ENCODE results near the gene YARS2. TPM values are rescaled to one million over a fixed set of nuclear protein-coding genes. Genes with fewer than 3 reads are reported as not detected.

The YARS2 gene
- polyA plus RNA-seq, 1 donor: 22.9 TPM

DNA sequence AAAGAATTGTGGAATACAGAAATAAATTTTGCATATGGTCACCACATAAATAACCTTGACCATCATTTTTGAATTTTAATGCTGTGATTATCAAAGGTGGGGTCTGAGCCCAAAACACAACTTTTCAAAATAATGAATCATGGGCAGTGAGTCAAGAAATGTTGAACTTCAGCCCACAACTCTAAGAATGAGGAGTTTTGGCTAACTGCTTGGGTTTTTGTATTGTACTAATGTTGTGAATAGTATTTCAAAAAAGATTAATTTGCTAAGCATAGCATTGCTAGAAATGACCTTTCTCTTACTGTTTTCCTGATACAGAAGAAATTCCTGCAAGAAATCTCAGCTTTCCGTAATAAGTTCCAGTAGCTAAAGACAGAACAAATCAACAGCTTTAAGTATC lies 24.4 kb upstream of the YARS2 start:
- H3K9me3 ChIP-seq (ENCODE audit: control insufficient read depth, low read depth, low read length): no peaks in the 10 kb centered on the region
- DNase-seq: no peak
- H3K4me1 ChIP-seq (ENCODE audit: control insufficient read depth, insufficient read depth, low read length): peaks cover 9% of the 10 kb centered on the region
- no CpG with 5 or more reads among the region's 1 CpG for WGBS (ENCODE audit: insufficient coverage, low lambda C conversion rate)
- H3K36me3 ChIP-seq (ENCODE audit: control insufficient read depth, insufficient read depth, low read length): no peaks in the 10 kb centered on the region
- H3K27ac ChIP-seq (ENCODE audit: low read length): no peak overlapping the region
- H3K27me3 ChIP-seq (ENCODE audit: control insufficient read depth, insufficient read depth, low read length): no peaks in the 10 kb centered on the region
- H3K4me3 ChIP-seq (ENCODE audit: low read length): no peak overlapping the region

DNA sequence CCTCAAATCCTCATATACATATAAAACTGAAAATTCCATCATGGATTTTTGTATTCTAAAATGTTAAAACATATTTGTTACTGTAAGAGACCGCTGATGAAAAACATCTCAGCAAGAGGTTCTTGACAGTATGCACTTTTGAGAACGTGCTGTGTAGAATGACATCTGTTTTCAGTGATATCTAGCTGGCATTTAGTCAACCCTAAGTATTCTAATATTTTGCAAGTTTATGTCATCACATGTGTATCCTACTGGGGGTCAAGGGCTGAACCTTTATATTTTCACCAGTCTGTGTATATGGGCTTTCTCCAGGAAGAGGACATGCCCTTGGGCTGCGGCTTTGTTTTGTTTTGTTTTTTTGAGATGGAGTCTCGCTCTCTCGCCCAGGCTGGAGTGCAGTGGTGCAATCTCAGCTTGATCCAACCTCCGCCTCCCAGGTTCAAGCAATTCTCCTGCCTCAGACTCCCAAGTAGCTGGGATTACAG lies 22.0 kb upstream of the YARS2 start:
- Histone ChIP-seq H3K27me3 (ENCODE audit: control insufficient read depth, insufficient read depth, low read length) (no peaks in the 10 kb centered on the region), H3K27ac (ENCODE audit: low read length) (no peak overlapping the region), H3K36me3 (ENCODE audit: control insufficient read depth, insufficient read depth, low read length) (no peaks in the 10 kb centered on the region), H3K4me3 (ENCODE audit: low read length) (no peak overlapping the region), H3K4me1 (ENCODE audit: control insufficient read depth, insufficient read depth, low read length) (peaks cover 18% of the 10 kb centered on the region), H3K9me3 (ENCODE audit: control insufficient read depth, low read depth, low read length) (no peaks in the 10 kb centered on the region)
- DNase-seq: no peak
- 80% methylated on average over 2 of the region's 6 CpGs for WGBS (ENCODE audit: insufficient coverage, low lambda C conversion rate)

DNA sequence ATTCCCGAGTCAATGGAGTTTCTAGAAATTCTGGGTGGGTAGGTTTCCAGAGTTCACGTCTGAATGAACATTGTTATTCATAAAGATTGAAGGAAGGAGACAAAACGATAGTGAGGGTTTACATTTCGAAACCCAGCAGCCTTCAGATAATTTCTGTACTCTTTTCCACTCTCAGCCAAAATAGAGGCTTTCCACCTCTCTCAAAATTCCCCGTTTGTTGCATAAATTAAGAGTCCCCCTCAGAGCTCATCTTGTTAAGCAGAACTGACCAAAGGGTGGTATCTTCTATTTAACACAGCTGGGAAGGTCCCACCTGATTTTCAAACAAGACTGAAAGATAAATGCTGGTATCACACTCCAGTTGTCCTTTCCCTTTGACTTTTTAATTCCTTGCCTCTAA lies 21.5 kb upstream of the YARS2 start:
- no peak overlapping the region for H3K4me3 ChIP-seq (ENCODE audit: low read length)
- no peak for DNase-seq
- H3K36me3 ChIP-seq (ENCODE audit: control insufficient read depth, insufficient read depth, low read length): no peaks in the 10 kb centered on the region
- peaks cover 20% of the 10 kb centered on the region for H3K4me1 ChIP-seq (ENCODE audit: control insufficient read depth, insufficient read depth, low read length)
- 82% methylated on average over 2 of the region's 5 CpGs for WGBS (ENCODE audit: insufficient coverage, low lambda C conversion rate)
- H3K9me3 ChIP-seq (ENCODE audit: control insufficient read depth, low read depth, low read length): no peaks in the 10 kb centered on the region
- no peak overlapping the region for H3K27ac ChIP-seq (ENCODE audit: low read length)
- H3K27me3 ChIP-seq (ENCODE audit: control insufficient read depth, insufficient read depth, low read length): no peaks in the 10 kb centered on the region

DNA sequence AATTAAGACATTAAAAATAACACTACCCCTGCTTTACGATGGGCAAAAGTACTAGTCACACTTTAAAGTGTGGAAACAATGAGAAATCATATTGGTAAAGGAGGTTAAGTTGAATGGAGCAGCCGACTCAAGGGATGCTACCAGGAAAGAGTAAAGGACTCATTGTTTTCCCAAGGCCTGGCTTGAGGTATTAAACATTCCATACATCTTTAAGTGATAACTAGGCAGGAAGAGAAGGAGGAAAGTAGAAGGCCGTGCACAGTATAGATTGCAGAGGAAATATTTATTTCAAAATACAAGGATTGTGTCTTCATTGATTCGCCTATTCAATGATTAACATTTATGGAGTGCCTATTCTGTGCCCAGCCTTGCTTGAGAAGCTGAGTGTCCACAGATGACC lies 20.6 kb upstream of the YARS2 start:
- H3K9me3 ChIP-seq (ENCODE audit: control insufficient read depth, low read depth, low read length): no peaks in the 10 kb centered on the region

DNA sequence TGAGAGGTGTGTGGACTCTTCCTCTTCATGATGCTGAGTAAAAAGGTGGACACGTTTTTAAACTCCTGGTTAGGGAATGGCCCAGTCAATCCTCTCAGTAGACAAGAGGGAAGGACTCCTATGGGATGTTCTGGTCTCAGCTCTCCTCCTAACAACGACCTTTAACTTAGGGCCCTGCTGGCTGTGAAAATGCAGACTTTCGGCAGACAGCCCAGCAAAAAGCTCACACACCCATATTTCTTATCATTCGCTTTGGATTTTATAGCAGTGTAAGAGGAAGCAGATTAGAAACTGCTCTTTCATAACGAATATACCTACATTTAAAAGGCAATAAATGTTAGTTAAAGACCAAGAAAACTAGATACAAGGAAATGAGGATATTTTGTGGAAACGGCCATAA lies 18.0 kb upstream of the YARS2 start:
- DNase-seq: peak; percentile 45 to 75
- WGBS (ENCODE audit: insufficient coverage, low lambda C conversion rate): 29% methylated on average over 1 of the region's 6 CpGs
- Histone ChIP-seq H3K4me1 (ENCODE audit: control insufficient read depth, insufficient read depth, low read length) (peaks cover 20% of the 10 kb centered on the region), H3K4me3 (ENCODE audit: low read length) (no peak overlapping the region), H3K36me3 (ENCODE audit: control insufficient read depth, insufficient read depth, low read length) (no peaks in the 10 kb centered on the region), H3K9me3 (ENCODE audit: control insufficient read depth, low read depth, low read length) (no peaks in the 10 kb centered on the region), H3K27ac (ENCODE audit: low read length) (peak overlapping the region; percentile 41), H3K27me3 (ENCODE audit: control insufficient read depth, insufficient read depth, low read length) (no peaks in the 10 kb centered on the region)

More for the DNA sequence above, 20.6 kb upstream of the YARS2 start:
- H3K4me3 ChIP-seq (ENCODE audit: low read length): no peak overlapping the region
- no peak overlapping the region for H3K27ac ChIP-seq (ENCODE audit: low read length)
- WGBS (ENCODE audit: insufficient coverage, low lambda C conversion rate): 82% methylated on average over 3 of the region's 4 CpGs
- no peaks in the 10 kb centered on the region for H3K36me3 ChIP-seq (ENCODE audit: control insufficient read depth, insufficient read depth, low read length)
- peaks cover 20% of the 10 kb centered on the region for H3K4me1 ChIP-seq (ENCODE audit: control insufficient read depth, insufficient read depth, low read length)
- no peaks in the 10 kb centered on the region for H3K27me3 ChIP-seq (ENCODE audit: control insufficient read depth, insufficient read depth, low read length)
- no peak for DNase-seq

DNA sequence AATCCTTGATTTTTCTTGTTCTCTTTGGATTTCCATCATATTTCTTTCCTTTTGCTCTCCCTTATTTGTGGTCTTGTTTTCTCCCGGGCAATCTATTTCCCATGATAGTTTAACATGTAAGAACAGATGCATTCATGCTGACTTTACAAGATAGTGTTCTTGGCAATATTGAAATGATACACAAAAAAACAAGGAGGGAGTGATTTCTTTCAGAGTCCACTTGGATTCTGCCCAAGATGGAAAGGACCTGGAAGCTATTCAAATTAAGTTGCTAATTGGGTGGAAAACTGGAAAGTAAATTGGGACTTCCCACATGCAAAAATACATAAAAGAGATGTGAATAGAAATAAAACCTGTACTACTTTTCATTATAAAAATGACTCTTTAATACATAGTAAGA lies 14.4 kb upstream of the YARS2 start:
- Histone ChIP-seq H3K4me3 (ENCODE audit: low read length) (no peak overlapping the region), H3K9me3 (ENCODE audit: control insufficient read depth, low read depth, low read length) (no peaks in the 10 kb centered on the region), H3K4me1 (ENCODE audit: control insufficient read depth, insufficient read depth, low read length) (peaks cover 11% of the 10 kb centered on the region), H3K27ac (ENCODE audit: low read length) (no peak overlapping the region), H3K36me3 (ENCODE audit: control insufficient read depth, insufficient read depth, low read length) (no peaks in the 10 kb centered on the region), H3K27me3 (ENCODE audit: control insufficient read depth, insufficient read depth, low read length) (no peaks in the 10 kb centered on the region)
- WGBS (ENCODE audit: insufficient coverage, low lambda C conversion rate): 100% methylated on average over 1 of the region's 1 CpG
- no peak for DNase-seq

DNA sequence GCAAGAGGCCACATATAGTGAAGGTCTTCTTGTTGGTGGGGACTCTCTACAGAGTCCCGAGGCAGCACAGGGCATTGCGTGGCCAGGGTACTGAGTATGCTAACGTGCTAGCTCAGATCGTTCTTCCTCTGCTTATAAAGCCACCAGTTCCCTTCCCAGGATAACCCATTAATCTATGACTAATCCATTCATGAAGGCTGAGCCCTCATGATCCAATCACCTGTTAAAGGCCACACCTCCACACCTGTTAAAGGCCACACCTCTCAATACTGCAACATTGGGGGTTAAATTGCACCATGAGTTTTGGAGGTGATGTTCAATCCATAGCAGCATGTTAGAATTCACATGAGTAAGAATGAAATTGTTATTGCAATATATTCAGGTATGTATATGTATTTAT lies 12.8 kb upstream of the YARS2 start:
- Histone ChIP-seq H3K36me3 (ENCODE audit: control insufficient read depth, insufficient read depth, low read length) (no peaks in the 10 kb centered on the region), H3K4me3 (ENCODE audit: low read length) (no peak overlapping the region), H3K27me3 (ENCODE audit: control insufficient read depth, insufficient read depth, low read length) (no peaks in the 10 kb centered on the region), H3K27ac (ENCODE audit: low read length) (no peak overlapping the region), H3K4me1 (ENCODE audit: control insufficient read depth, insufficient read depth, low read length) (peaks cover 9% of the 10 kb centered on the region), H3K9me3 (ENCODE audit: control insufficient read depth, low read depth, low read length) (no peaks in the 10 kb centered on the region)
- no peak for DNase-seq
- no CpG with 5 or more reads among the region's 4 CpGs for WGBS (ENCODE audit: insufficient coverage, low lambda C conversion rate)

DNA sequence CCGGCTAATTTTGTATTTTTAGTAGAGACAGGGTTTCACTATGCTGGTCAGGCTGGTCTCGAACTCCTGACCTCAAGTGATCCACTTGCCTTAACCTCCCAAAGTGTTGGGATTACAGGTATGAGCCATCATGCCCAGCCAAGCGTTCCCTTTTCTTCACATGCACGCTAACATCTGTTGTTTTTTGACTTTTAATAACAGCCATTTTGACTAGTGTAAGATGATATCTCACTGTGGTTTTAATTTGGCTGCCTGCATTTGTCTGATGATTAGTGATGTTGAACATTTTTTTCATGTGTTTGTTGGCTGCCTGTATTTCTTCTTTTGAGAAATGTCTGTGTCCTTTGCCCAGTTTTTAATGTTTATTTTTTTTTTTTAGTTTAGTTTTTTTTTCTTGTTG lies 10.2 kb upstream of the YARS2 start:
- Histone ChIP-seq H3K27ac (ENCODE audit: low read length) (no peak overlapping the region), H3K9me3 (ENCODE audit: control insufficient read depth, low read depth, low read length) (no peaks in the 10 kb centered on the region), H3K4me3 (ENCODE audit: low read length) (no peak overlapping the region), H3K27me3 (ENCODE audit: control insufficient read depth, insufficient read depth, low read length) (no peaks in the 10 kb centered on the region), H3K4me1 (ENCODE audit: control insufficient read depth, insufficient read depth, low read length) (no peaks in the 10 kb centered on the region), H3K36me3 (ENCODE audit: control insufficient read depth, insufficient read depth, low read length) (no peaks in the 10 kb centered on the region)
- no CpG with 5 or more reads among the region's 4 CpGs for WGBS (ENCODE audit: insufficient coverage, low lambda C conversion rate)
- no peak for DNase-seq

DNA sequence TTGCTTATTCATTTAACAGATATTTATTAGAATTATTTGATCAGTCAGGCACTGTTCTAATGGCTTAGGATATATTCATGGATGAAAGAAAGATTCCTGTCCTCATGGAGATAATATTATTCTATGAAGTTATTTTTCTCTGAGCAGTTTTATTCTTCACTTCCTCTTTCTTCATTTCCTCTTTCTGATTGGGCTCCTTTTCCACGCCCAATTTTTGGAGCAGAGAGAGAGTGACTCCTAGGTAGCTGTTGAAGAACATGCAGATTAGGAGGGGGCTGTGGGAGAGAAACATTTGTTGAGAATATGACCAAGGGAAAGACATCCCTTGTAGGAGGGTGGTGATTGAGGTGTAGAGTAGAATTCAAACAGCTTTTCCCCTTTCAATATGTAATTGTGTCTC lies 6.0 kb upstream of the YARS2 start:
- H3K4me3 ChIP-seq (ENCODE audit: low read length): no peak overlapping the region
- H3K36me3 ChIP-seq (ENCODE audit: control insufficient read depth, insufficient read depth, low read length): no peaks in the 10 kb centered on the region
- WGBS (ENCODE audit: insufficient coverage, low lambda C conversion rate): no CpG with 5 or more reads among the region's 1 CpG
- DNase-seq: no peak
- H3K4me1 ChIP-seq (ENCODE audit: control insufficient read depth, insufficient read depth, low read length): peaks cover 4% of the 10 kb centered on the region
- no peaks in the 10 kb centered on the region for H3K9me3 ChIP-seq (ENCODE audit: control insufficient read depth, low read depth, low read length)
- no peak overlapping the region for H3K27ac ChIP-seq (ENCODE audit: low read length)
- no peaks in the 10 kb centered on the region for H3K27me3 ChIP-seq (ENCODE audit: control insufficient read depth, insufficient read depth, low read length)

DNA sequence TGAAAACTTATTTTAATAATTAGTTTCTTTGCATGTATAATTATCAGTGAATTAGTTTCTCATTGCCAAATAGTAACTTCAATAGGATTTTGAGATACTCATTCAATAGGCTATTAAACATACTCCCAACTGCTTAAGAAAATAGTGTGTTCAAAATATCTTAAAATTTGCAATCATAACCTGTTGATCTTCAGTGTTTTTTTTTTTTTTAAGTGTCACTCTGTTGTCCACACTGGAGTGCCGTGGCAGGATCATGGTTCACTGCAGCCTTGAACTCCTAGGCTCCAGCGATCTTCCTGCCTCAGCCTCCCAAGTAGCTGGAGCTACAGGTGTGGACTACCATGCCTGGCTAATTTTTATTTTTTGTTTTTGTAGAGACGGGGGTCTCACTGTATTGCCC lies 1.5 kb upstream of the YARS2 start:
- WGBS (ENCODE audit: insufficient coverage, low lambda C conversion rate): 88% methylated on average over 1 of the region's 3 CpGs
- DNase-seq: no peak
- Histone ChIP-seq H3K4me1 (ENCODE audit: control insufficient read depth, insufficient read depth, low read length) (peaks cover 11% of the 10 kb centered on the region), H3K9me3 (ENCODE audit: control insufficient read depth, low read depth, low read length) (no peaks in the 10 kb centered on the region), H3K27me3 (ENCODE audit: control insufficient read depth, insufficient read depth, low read length) (no peaks in the 10 kb centered on the region), H3K36me3 (ENCODE audit: control insufficient read depth, insufficient read depth, low read length) (peaks cover 7% of the 10 kb centered on the region), H3K4me3 (ENCODE audit: low read length) (no peak overlapping the region), H3K27ac (ENCODE audit: low read length) (peak overlapping the region; percentile 97)

DNA sequence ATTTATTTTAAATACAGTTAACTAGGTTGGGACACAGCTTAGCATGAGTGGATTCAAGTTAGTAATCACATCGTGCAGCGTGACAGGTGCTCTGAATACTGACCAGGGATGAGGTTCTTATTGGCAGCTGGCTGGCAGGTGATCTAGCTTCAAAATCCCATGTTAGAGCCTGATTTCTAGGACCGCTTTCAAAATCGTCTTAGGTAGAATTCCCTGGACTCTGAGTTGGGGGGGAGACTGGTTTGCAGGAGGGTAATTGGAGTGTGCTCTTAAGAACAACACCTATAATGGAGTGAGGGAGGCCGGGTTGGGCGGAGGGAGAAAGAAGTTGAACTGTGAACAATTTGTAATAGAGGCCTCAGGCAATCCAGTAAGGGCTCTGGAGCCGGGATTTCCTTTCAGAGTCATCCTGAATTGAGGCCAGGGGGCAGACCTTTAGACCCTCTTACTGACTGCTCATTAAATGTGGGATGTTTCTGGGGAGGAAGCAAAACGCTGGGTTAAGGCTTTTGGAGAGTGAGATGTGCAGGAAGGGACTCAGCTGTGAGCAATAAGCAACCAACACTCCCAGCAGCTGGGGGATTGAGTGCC lies 874 bp upstream of the YARS2 start:
- WGBS (ENCODE audit: insufficient coverage, low lambda C conversion rate): no CpG with 5 or more reads among the region's 8 CpGs
- no peak overlapping the region for H3K4me3 ChIP-seq (ENCODE audit: low read length)
- DNase-seq: peak in 1 of 2 donors; percentile 46
- peaks cover 11% of the 10 kb centered on the region for H3K4me1 ChIP-seq (ENCODE audit: control insufficient read depth, insufficient read depth, low read length)
- H3K9me3 ChIP-seq (ENCODE audit: control insufficient read depth, low read depth, low read length): no peaks in the 10 kb centered on the region
- H3K27me3 ChIP-seq (ENCODE audit: control insufficient read depth, insufficient read depth, low read length): no peaks in the 10 kb centered on the region
- peak overlapping the region; percentile 97 for H3K27ac ChIP-seq (ENCODE audit: low read length)
- peaks cover 13% of the 10 kb centered on the region for H3K36me3 ChIP-seq (ENCODE audit: control insufficient read depth, insufficient read depth, low read length)

All from large intestine (tissue), 3 donors.